H1 (cell line): ENCODE results near the gene INTS1. TPM values are rescaled to one million over a fixed set of nuclear protein-coding genes. Genes with fewer than 3 reads are reported as not detected.

Source experiments
- CTBP2 ChIP-seq: IDR thresholded peaks from 2 replicates; pipeline ENCODE4 v1.7.0; 2011; ENCODE audit warnings: borderline replicate concordance, mild to moderate bottlenecking, moderate library complexity, mixed read lengths, low read length; ENCODE audit not compliant: insufficient read depth, insufficient read length
- EGR1 ChIP-seq: IDR thresholded peaks from 2 replicates; pipeline ENCODE4 v1.6.1; 2011; ENCODE audit warnings: low read depth, low read length, borderline replicate concordance
- HDAC2 ChIP-seq, 2 experiments: fragments of 300-600 bp in 1 of 2; sonication (generic) in 1 of 2; IDR thresholded peaks; 2 replicates each; pipeline ENCODE4 v1.6.1; 2011 to 2012; ENCODE audit warnings: low read depth in 2 of 2, low read length in 2 of 2, mild to moderate bottlenecking in 2 of 2, moderate library complexity in 2 of 2, borderline replicate concordance in 1 of 2, inconsistent platforms in 1 of 2
- HDAC6 ChIP-seq: IDR thresholded peaks from one replicate; pipeline ENCODE4 v1.7.1; 2012; ENCODE audit warnings: low read depth, mild to moderate bottlenecking, inconsistent platforms, low read length, moderate library complexity
- JUN ChIP-seq: IDR thresholded peaks from 2 replicates; pipeline ENCODE4 v1.6.1; 2011; ENCODE audit warnings: low read depth, mild to moderate bottlenecking, improper control_type of control experiment, low read length
- KDM4A ChIP-seq: IDR thresholded peaks from one replicate; pipeline ENCODE4 v1.7.1; 2012; ENCODE audit warnings: low read depth, mild to moderate bottlenecking, moderate library complexity, low read length, inconsistent platforms; ENCODE audit not compliant: severe bottlenecking
- NANOG ChIP-seq: IDR thresholded peaks from 2 replicates; pipeline ENCODE4 v1.6.1; 2011; ENCODE audit warnings: low read length, low read depth, mild to moderate bottlenecking, inconsistent platforms; ENCODE audit not compliant: insufficient read depth, poor library complexity, severe bottlenecking
- RAD21 ChIP-seq, 2 experiments: IDR thresholded peaks in 1 of 2; conservative IDR thresholded peaks in 1 of 2; 2 replicates each; pipeline ENCODE4 v1.6.1; 2011; ENCODE audit warnings: low read depth in 2 of 2, low read length in 2 of 2, improper control_type of control experiment in 1 of 2, inconsistent platforms in 1 of 2, mild to moderate bottlenecking in 1 of 2, moderate library complexity in 1 of 2
- RXRA ChIP-seq: IDR thresholded peaks from 2 replicates; pipeline ENCODE4 v1.6.1; 2011; ENCODE audit warnings: low read depth, mild to moderate bottlenecking, low read length, moderate library complexity; ENCODE audit not compliant: insufficient read depth
- SIN3A ChIP-seq, 2 experiments: IDR thresholded peaks in 1 of 2; conservative IDR thresholded peaks in 1 of 2; 2 replicates each; pipeline ENCODE4 v1.6.1; 2011 to 2012; ENCODE audit warnings: low read length in 2 of 2, improper control_type of control experiment in 1 of 2, low read depth in 1 of 2, mild to moderate bottlenecking in 1 of 2
- TAF1 ChIP-seq: IDR thresholded peaks from 2 replicates; pipeline ENCODE4 v1.6.1; 2011; ENCODE audit warnings: mild to moderate bottlenecking, low read depth, low read length
- polyA plus RNA-seq, 7 experiments: library from polyadenylated mRNA; depleted of rRNA in 3 of 7; stranded (reverse) in 5 of 7; unstranded in 2 of 7; fragments of >200 nt in 5 of 7; fragments of 200-250 nt in 2 of 7; gene quantifications; 1 replicate in 5 of 7; 2 replicates in 1 of 7; 4 replicates in 1 of 7; pipeline versions ENCODE4 v1.2.1 to v1.2.3, GENCODE V29; 2011 to 2013; ENCODE audit warnings: missing spikeins in 2 of 7, mixed read lengths in 2 of 7
- total RNA-seq: library from RNA; stranded (reverse); fragmentation: NEBNext Ultra II Directional; extraction: Animal tissue kit (Norgen Biotek cat#: 25700); gene quantifications from 2 replicates; pipeline ENCODE4 v1.2.1, GENCODE V29; 2021
- TF ChIP-seq, protein P1 (sequence below), 3 experiments: IDR thresholded peaks; 1 replicate in 2 of 3; 2 replicates in 1 of 3; pipeline versions ENCODE4 v1.5.1 to v1.6.1; 2011; ENCODE audit warnings: low read length in 3 of 3, mild to moderate bottlenecking in 3 of 3, inconsistent platforms in 2 of 3, low read depth in 1 of 3, moderate library complexity in 1 of 3; ENCODE audit not compliant: insufficient read depth in 1 of 3; ENCODE audit errors: control extremely low read depth in 1 of 3
- TF ChIP-seq, protein P2 (sequence below): IDR thresholded peaks from 2 replicates; pipeline ENCODE4 v1.6.1; 2012; ENCODE audit warnings: low read length, inconsistent platforms
- TF ChIP-seq, protein P3 (sequence below): IDR thresholded peaks from 2 replicates; pipeline ENCODE4 v1.6.1; 2011; ENCODE audit warnings: low read length, improper control_type of control experiment

The INTS1 gene
- total and polyA plus RNA-seq, 2 of the 8 experiments (the other 6 are each of a cell fraction or from before 2014, with no cell fraction given): 76.9 to 104 TPM

DNA sequence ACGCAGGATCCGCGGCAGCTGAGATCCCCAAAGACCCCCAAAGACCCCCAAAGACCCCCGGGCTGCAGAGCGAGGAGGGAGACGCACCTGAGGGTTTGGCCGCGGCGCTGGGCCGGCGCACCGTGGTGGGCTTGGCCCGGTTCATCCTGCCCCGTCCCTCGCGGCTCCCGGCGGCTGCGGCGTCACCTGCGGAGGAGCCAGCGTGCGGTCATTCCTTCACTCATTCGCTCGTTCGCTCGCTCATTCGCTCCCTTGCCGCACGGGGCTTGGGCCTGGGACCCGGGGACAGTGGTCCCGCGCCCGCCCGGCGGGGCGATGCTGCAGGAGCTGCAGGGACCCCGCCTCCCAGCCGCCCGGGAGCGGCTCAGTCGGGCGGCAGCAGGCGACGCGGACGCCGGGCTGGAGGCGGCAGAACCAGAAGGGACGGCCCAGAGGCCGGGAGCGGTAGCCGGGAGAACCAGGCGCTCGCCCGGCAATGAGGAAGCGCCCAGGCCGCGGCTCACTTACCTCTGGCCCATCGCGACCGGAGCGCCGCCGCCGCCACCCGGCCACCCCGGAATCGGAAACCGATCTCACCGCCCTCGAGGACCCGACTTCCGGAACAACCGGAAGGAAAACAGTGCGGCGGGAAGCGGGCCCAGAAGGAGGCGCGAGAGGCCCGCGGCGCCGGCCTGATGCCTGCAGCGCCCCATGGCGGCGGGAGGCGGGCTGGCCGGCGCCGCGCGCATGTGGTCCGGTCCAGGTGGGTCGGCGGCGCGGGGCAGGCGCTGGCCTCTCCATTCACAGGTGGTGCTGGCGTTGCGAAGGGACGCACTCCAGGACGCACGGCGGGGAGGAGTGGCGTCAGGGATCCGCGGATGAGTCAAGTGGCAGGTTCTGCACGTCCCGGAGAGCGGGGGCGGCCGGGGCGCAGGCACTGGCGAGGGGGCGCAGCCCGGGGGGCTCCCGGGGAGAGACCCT is at the start of gene INTS1 (continued):
- TF ChIP-seq, protein P1, sequence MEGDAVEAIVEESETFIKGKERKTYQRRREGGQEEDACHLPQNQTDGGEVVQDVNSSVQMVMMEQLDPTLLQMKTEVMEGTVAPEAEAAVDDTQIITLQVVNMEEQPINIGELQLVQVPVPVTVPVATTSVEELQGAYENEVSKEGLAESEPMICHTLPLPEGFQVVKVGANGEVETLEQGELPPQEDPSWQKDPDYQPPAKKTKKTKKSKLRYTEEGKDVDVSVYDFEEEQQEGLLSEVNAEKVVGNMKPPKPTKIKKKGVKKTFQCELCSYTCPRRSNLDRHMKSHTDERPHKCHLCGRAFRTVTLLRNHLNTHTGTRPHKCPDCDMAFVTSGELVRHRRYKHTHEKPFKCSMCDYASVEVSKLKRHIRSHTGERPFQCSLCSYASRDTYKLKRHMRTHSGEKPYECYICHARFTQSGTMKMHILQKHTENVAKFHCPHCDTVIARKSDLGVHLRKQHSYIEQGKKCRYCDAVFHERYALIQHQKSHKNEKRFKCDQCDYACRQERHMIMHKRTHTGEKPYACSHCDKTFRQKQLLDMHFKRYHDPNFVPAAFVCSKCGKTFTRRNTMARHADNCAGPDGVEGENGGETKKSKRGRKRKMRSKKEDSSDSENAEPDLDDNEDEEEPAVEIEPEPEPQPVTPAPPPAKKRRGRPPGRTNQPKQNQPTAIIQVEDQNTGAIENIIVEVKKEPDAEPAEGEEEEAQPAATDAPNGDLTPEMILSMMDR (IDR thresholded peaks at IDR 0.05; ENCODE audit: control extremely low read depth in 1 of 3, insufficient read depth in 1 of 3, low read depth in 1 of 3, low read length in 3 of 3): peak in 2 of 3 experiments; percentile 83 to 99; a peak in 3 of 4 replicates
- no peak for TF ChIP-seq CTBP2
- TF ChIP-seq, protein P2, sequence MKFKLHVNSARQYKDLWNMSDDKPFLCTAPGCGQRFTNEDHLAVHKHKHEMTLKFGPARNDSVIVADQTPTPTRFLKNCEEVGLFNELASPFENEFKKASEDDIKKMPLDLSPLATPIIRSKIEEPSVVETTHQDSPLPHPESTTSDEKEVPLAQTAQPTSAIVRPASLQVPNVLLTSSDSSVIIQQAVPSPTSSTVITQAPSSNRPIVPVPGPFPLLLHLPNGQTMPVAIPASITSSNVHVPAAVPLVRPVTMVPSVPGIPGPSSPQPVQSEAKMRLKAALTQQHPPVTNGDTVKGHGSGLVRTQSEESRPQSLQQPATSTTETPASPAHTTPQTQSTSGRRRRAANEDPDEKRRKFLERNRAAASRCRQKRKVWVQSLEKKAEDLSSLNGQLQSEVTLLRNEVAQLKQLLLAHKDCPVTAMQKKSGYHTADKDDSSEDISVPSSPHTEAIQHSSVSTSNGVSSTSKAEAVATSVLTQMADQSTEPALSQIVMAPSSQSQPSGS: no peak
- TF ChIP-seq RAD21 (IDR thresholded peaks at IDR 0.05 in 1 of 2, conservative IDR thresholded peaks at IDR 0.05 in 1 of 2; ENCODE audit: low read depth in 2 of 2, low read length in 2 of 2): peak in 1 of 2 experiments; percentile 67; a peak in 3 of 4 replicates
- TF ChIP-seq TAF1: peak; percentile 95
- TF ChIP-seq NANOG: no peak
- TF ChIP-seq EGR1: peak; percentile 97
- no peak for TF ChIP-seq KDM4A
- no peak for TF ChIP-seq JUN
- peak in 1 of 2 experiments; percentile 34; a peak in 2 of 4 replicates for TF ChIP-seq HDAC2 (IDR thresholded peaks at IDR 0.05; ENCODE audit: borderline replicate concordance in 1 of 2, low read depth in 2 of 2, low read length in 2 of 2)
- TF ChIP-seq SIN3A (conservative IDR thresholded peaks at IDR 0.05 in 1 of 2, IDR thresholded peaks at IDR 0.05 in 1 of 2; ENCODE audit: low read depth in 1 of 2, low read length in 2 of 2): peak; percentile 68 to 78; a peak in 1 of 4 replicates
- no peak for TF ChIP-seq HDAC6
- TF ChIP-seq RXRA: no peak
- TF ChIP-seq, protein P3, sequence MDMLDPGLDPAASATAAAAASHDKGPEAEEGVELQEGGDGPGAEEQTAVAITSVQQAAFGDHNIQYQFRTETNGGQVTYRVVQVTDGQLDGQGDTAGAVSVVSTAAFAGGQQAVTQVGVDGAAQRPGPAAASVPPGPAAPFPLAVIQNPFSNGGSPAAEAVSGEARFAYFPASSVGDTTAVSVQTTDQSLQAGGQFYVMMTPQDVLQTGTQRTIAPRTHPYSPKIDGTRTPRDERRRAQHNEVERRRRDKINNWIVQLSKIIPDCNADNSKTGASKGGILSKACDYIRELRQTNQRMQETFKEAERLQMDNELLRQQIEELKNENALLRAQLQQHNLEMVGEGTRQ: no peak
